NCI-H146 (cell line): ENCODE results near the gene GSTM2.
A peak's percentile ranks its signal among the peaks of the same experiment; 100 is the strongest.
"Not testable (repeated sequence)": the region's sequence is repeated elsewhere in the genome, so short reads cannot be mapped to it uniquely, and the experiment has no call there.

Source experiments
- DNase-seq: peaks from one replicate; lab custom pipeline; 2025; lab: John Stamatoyannopoulos, UW

The GSTM2 gene

DNA sequence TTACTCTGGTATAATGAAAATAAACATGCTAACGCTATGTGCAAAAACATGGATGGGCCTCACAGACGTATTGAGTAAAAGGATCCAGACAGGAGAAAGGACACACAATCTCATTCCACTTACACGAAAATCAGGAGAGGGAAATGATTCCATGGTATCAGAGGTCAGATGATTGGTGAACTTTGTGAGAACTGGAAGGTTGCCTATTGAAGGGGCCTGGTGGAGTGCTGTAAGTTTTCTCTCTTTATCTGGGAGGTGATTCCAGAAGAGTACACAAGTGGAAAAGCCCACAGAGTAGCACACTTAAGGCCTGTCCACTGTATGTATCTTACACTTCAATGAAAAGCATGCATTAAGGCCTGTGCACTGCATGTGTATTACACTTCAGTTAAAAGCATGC lies 9.6 kb downstream of the GSTM2 start:
- no peak for DNase-seq

DNA sequence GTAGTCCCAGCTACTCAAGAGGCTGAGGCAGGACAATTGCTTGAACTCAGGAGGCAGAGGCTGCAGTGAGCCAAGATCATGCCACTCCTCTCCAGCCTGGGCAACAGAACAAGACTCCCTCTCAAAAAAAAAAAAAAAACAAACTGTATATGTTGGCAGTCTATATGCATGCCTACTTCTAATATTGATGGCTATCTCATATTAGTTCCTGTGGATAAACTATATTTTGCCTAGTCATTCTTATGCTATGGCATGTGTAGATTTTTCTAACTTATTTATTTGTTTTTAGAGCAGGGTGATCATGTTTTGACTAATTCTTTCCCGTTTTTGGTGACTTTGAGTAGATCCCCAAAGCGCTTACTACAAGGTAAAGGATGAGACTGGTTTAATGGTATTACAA lies 10.8 kb downstream of the GSTM2 start:
- not testable (repeated sequence) for DNase-seq

DNA sequence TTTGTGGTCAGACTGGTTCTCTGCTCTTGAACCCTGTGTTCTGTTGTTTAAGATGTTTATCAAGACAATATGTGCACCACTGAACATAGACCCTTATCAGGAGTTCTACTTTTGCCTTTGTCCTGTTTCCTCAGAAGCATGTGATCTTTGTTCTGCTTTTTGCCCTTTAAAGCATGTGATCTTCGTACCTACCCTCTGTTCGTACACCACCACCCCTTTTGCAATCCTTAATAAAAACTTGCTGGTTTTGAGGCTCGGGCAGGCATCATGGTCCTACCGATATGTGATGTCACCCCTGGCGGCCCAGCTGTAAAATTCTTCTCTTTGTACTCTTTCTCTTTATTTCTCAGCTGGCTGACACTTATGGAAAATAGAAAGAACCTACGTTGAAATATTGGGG lies 16.9 kb downstream of the GSTM2 start:
- DNase-seq: not testable (repeated sequence)

DNA sequence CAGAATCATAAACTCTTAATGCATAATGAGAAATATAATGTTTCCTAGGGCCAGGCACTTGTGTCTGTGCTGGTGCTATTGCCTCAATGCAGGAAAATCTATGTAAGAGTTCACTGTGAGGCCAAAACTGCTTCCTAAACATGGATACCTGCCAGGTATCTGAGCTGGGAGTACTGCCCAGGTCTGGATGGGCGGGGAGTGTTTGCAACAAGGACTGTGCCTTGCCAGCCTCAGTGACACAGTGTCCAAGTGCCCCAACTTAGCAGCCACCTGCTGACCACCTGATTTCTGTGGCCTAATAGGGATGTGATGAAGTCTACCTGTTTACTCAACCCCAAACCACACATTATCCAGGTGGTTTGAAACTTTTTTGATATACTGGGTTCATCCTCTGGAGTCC lies 17.5 kb downstream of the GSTM2 start:
- DNase-seq: not testable (repeated sequence)

DNA sequence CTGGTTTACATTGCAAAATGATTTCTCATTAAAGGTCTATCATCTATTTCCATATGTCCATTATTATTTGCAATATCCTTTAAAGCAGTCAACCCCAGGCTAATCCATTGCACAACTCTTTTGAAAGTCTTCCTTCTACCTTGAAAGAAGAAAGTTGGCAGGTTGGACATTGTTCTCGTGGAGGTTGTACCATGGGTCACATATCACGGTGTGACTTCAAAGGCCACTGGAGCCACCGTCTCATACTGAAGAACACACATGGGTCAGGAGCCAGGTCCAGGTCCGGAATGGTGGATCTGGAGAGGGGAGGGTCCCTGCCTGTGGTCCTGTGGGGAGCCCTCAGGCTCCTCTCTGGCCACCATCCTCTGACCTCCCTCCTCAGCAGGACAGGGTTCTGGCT lies 18.0 kb downstream of the GSTM2 start:
- DNase-seq: not testable (repeated sequence)

DNA sequence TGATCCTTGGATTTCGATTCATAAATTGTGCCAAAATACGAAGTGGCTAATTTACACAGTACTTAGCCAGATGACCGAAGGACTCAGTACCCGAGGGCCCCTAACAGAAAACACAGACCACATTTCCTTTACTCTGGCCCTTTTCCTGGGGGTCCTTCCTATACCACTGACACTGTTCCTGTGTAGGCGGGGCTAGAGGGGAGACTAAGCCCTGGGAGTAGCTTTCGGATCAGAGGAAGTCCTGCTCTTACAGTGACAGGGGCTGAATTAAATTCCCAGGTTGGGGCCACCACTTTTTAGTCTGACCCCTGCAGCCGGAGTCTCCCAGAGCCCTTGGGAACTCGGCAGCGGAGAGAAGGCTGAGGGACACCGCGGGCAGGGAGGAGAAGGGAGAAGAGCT lies 19.3 kb downstream of the GSTM2 start:
- DNase-seq: not testable (repeated sequence)

DNA sequence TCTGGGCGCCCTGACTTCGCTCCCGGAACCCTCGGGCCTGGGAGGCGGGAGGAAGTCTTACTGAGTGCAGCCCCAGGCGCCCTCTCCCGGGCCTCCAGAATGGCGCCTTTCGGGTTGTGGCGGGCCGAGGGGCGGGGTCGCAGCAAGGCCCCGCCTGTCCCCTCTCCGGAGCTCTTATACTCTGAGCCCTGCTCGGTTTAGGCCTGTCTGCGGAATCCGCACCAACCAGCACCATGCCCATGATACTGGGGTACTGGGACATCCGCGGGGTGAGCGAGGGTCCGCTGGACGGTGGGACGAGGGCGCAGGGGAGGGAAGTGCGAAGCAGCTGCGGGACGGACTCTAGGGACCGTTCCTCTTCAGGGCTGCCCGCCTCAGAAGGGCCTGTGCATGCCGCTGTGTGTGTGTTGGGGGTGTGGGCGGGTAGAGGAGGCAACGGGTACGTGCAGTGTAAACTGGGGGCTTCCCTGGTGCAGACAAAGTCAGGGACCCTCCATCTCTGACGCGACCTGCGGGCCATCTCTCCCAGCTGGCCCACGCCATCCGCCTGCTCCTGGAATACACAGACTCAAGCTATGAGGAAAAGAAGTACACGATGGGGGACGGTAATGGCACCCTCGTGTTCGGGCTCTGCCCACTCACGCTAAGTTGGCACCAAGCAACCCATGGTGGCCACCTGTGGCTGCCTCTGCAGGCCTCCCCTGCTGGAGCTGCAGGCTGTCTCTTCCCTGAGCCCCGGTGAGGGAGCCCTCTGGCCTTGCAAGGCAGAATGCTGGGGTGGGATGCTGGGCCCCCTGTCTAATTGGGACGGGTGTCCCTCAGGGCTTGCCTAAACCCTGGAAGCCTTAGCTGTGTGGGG lies 20.0 kb downstream of the GSTM2 start, which contains the start of gene GSTM1:
GSTM1 (plus strand) TSS at position 177 of the 859 bp plus-strand sequence; CDS start at position 234, 57 bp downstream.
- DNase-seq: no peak

DNA sequence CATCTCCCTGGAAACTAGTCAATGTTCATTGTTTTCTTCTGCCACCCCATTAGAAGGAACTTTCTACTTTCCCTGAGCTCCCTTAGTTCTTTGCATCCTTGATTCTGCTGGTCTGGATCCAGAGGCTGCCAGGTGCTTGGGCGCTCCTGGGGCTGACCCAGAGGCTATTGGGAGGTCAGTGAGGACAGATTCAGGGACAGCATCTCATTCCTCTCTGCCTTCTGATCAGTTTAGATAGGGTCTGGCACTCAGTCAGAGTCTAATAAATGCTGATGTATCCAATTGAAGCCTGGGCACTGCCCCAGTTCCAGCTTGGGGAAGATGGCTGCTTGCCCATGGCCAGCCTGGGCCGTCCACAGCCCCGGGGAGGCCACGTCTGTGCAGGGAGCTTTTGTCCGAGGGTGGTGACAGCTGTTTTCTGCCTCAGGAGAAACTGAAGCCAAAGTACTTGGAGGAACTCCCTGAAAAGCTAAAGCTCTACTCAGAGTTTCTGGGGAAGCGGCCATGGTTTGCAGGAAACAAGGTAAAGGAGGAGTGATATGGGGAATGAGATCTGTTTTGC lies 22.1 kb downstream of the GSTM2 start:
- no peak for DNase-seq

DNA sequence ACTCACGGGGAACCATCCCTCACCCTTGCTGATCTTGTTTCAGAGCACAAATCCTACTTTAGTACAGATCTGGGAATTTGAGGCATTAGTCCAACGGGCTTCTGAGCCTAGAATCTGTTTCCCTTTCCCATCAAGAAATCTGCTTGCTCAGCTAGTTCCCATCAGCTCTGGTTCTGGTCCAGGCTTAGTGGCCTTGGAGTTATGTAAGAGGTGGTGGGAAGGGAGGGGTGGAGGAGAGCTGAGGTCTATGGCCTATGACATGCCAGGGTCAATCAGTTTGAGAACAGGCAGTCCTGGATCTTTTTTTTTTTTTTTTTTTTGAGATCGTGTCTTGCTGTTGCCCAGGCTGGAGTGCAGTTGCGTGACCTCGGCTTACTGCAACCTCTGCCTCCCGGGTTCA lies 23.9 kb downstream of the GSTM2 start:
- no peak for DNase-seq

DNA sequence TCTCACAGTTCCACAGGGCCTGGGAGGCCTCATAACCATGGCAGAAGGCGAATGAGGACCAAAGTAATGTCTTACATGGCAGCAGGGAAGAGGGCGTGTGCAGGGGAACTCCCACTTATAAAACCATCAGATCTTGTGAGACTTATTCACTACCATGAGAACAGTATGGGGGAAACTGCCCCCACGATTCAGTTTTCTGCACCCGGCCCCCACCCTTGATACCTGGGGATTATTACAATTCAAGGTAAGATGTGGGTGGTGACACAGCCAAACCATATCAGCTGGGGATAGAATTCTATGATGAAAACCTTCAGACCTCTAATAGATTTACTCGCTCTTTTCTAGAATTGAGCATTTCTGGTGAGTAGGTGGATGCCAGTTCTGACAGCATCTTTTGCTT lies 26.5 kb downstream of the GSTM2 start:
- not testable (repeated sequence) for DNase-seq

DNA sequence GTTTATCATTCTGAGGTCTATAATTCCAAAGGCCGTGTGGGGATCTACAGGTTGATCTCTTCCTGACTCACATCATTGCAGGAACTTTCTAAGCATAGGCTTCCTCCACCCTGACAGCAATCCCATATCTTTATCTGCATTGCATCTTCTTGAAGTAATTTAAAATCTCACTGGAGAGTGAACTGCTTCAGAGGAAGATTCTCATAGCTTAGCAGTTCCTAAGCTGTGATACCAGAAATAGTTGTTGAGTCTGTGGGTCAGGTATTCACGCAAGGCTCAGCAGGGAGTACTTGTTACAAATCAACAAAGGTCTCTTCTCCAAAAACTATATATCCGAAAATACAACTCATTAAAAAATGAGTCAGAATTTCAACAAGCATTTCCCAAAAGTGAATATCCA lies 27.3 kb downstream of the GSTM2 start:
- not testable (repeated sequence) for DNase-seq

DNA sequence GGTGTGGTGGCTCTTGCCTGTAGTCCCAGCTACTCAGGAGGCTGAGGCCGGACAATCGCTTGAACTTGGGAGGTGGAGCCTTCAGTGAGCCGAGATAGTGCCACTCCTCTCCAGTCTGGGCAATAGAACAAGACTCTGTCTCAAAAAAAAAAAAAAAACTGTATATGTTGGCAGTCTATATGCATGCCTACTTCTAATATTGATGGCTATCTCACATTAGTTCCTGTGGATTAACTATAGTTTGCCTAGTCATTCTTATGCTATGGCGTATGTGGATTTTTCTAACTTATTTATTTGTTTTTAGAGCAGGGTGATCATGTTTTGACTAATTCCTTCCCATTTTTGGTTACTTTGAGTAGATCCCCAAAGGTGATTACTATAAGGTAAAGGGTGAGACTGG lies 29.2 kb downstream of the GSTM2 start:
- no peak for DNase-seq

DNA sequence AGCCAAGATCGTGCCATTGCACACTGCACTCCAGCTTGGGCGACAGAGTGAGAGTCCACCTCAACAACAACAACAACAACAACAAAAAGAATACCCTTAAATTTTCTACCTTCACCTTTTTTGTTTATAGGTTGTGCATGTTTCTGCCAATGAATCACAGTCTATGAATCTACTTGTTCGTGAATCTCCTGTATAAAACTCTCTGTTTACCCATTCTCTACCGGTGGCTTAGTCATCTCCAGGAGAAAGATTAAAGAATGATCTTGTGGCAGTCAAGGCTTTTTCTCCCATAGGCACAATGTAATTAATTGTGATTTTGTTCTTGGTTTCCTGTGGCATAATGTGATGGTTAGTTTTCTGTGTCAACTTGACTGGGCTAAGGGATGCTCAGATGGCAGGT lies 30.0 kb downstream of the GSTM2 start:
- not testable (repeated sequence) for DNase-seq

DNA sequence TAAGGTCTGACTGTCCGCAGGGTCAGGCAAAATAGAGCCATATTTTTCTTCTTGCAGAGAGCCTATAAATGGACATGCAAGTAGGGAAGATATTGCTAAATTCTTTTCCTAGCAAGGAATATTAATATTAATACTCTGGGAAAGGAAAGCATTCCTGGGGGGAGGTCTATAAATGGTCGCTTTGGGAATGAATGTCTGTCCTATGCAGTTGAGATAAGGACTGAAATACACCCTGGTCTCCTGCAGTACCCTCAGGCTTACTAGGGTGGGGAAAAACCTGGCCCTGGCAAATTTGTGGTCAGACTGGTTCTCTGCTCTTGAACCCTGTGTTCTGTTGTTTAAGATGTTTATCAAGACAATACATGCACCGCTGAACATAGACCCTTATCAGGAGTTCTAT lies 35.1 kb downstream of the GSTM2 start:
- DNase-seq: not testable (repeated sequence)

DNA sequence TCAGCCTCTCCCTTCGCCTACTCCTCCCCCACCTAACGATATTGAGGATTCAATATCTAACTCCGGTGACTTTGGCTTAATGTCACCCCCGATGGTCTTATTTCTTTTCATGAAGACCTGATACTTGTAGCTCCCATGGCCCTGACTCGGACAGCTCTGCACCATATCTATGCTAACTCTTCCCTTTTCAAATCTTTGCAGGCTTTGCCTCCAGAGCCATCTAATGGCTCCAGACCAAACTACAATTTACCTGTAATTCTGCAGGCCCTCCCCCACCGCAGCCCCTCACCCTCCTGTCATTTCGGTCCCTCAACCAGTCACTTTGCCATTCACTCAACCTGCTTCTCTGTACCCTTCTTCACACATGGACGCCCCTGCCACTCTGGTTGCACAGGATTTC lies 36.3 kb downstream of the GSTM2 start:
- peak; percentile 5 for DNase-seq

DNA sequence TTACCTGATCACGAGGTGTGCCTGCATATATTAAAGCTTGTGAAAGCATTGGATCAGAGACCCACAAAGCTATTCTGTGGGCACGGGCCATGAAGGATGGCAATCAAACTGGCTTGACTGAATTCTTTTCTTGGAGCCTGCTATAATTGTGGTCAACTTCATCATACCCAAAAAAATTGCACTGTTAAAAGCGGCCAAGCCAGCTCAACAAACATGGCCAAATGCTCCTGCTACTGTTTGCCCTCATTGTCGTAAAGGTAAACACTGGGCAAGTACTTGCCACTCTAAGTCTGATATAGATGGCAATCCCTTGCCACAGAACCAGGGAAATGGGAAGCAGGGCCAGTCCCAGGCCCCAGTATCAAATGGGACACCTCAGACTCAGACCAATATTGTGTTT lies 37.6 kb downstream of the GSTM2 start:
- DNase-seq: no peak

DNA sequence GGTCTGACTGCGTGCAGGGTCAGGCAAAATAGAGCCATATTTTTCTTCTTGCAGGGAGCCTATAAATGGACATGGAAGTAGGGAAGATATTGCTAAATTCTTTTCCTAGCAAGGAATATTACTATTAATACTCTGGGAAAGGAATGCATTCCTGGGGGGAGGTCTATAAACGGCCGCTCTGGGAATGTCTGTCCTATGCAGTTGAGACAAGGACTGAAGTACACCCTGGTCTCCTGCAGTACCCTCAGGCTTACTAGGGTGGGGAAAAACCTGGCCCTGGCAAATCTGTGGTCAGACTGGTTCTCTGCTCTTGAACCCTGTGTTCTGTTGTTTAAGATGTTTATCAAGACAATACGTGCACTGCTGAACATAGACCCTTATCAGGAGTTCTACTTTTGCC lies 41.1 kb downstream of the GSTM2 start:
- DNase-seq: not testable (repeated sequence)

DNA sequence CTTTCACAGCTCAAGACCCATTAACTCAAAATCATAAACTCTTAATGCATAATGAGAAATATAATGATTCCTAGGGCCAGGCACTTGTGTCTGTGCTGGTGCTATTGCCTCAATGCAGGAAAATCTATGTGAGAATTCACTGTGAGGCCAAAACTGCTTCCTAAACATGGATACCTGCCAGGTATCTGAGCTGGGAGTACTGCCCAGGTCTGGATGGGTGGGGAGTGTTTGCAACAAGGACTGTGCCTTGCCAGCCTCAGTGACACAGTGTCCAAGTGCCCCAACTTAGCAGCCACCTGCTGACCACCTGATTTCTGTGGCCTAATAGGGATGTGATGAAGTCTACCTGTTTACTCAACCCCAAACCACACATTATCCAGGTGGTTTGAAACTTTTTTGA lies 42.0 kb downstream of the GSTM2 start:
- DNase-seq: not testable (repeated sequence)

DNA sequence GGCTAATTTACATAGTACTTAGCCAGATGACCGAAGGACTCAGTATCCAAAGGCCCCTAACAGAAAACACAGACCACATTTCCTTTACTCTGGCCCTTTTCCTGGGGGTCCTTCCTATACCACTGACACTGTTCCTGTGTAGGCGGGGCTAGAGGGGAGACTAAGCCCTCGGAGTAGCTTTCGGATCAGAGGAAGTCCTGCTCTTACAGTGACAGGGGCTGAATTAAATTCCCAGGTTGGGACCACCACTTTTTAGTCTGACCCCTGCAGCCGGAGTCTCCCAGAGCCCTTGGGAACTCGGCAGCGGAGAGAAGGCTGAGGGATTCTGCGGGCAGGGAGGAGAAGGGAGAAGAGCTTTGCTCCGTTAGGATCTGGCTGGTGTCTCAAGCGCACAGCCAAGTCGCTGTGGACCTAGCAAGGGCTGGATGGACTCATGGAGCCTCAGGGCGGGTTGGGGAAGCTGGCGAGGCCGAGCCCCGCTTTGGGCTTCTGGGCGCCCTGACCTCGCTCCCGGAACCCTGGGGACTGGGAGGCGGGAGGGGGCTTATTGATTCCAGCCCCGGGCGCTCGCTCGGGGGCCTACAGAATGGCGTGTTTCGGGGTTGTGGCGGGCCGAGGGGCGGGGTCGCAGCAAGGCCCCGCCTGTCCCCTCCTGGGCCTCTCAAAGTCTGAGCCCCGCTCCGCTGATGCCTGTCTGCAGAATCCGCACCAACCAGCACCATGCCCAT lies 43.9 kb downstream of the GSTM2 start, which contains the start of gene GSTM5:
GSTM5 (plus strand) TSS at position 659 of the 728 bp plus-strand sequence; CDS start at position 721, 62 bp downstream.
- not testable (repeated sequence) for DNase-seq

DNA sequence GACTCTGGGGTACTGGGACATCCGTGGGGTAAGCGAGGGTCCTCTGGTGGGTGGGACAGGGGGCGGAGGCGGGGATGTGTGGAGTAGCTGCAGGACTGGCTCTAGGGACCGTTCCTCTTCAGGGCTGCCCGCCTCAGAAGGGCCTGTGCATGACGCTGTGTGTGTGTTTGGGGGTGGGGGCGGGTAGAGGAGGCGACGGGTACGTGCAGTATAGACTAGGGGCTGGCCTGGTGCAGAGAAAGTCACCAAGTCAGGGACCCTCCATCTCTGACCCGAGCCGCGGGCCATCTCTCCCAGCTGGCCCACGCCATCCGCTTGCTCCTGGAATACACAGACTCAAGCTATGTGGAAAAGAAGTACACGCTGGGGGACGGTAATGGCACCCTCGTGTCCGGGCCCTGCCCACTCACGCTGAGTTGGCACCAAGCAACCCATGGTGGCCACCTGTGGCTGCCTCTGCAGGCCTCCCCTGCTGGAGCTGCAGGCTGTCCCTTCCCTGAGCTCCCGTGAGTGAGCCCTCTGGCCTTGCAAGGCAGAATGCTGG lies 44.5 kb downstream of the GSTM2 start:
- no peak for DNase-seq

DNA sequence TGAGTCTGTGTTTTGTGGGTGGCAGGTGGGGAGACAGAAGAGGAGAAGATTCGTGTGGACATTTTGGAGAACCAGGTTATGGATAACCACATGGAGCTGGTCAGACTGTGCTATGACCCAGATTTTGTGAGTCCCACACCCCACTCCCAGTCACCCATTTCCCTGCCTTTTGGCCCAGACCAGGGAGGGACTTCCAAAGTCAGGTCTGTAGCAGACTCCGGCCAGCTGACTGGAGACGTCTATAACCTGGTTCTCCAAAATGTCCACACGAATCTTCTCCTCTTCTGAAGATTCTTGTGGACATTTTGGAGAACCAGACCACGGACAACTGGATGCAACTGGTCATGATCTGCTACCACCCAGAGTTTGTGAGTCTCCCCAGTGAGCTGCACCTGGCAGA lies 45.8 kb downstream of the GSTM2 start:
- no peak for DNase-seq

DNA sequence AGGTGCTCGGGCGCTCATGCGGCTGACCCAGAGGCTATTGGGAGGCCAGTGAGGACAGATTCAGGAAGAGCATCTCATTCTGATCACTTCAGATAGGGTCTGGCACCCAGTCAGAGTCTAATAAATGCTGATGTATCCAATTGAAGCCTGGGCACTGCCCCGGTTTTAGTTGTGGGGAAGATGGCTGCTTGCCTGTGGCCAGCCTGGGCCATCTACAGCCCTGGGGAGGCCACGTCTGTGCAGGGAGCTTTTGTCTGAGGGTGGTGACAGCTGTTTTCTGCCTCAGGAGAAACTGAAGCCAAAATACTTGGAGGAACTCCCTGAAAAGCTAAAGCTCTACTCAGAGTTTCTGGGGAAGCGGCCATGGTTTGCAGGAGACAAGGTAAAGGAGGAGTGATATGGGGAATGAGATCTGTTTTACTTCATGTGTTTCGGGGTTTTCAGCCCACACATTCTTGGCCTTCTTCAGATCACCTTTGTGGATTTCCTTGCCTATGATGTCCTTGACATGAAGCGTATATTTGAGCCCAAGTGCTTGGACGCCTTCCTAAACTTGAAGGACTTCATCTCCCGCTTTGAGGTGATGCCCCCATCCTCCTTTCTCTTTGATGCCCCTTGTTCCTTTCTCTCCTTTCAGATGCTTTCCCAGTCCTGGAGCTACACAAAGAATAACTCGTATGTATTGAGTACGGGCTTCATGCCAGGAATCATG lies 47.0 kb downstream of the GSTM2 start:
- no peak for DNase-seq
